Activated T-cell treated with anti-CD3 and anti-CD28 coated beads, Interleukin-2, amount 50 U/mL, for 4 hours (primary cell): ENCODE data around the gene CRTC1. TPM values are rescaled to one million over a fixed set of nuclear protein-coding genes. Genes with fewer than 3 reads are reported as not detected.

Experiments
- ATAC-seq, 2 donors: fragments of 200-7000 bp; cut with Tn5 transposase; one replicate each; pipeline ENCODE4 v1.10.0; 2021
- DNase-seq: peaks from one replicate; pipeline ENCODE4 v3.0.0-alpha.2; 2020
- H3K27me3 Mint-ChIP-seq: one replicate; pipeline ENCODE4 v1.8.0; 2021; ENCODE audit warnings: low read depth, mixed read lengths
- H3K36me3 Mint-ChIP-seq: one replicate; pipeline ENCODE4 v1.8.0; 2022; ENCODE audit warnings: mixed read lengths; ENCODE audit not compliant: insufficient read depth
- H3K4me1 Mint-ChIP-seq: one replicate; pipeline ENCODE4 v1.8.0; 2021; ENCODE audit warnings: low read depth, mixed read lengths
- H3K4me3 Mint-ChIP-seq: one replicate; pipeline ENCODE4 v1.8.0; 2021; ENCODE audit warnings: mild to moderate bottlenecking, moderate library complexity, mixed read lengths
- H3K9me3 Mint-ChIP-seq: one replicate; pipeline ENCODE4 v1.8.0; 2021; ENCODE audit warnings: mixed read lengths
- total RNA-seq, 3 donors: library from RNA; stranded (reverse); gene quantifications; one replicate each; pipeline ENCODE4 v1.2.1, GENCODE V29; 2021

Gene CRTC1
- total RNA-seq, 3 donors from 2014 or later: 7.8 to 9.6 (median 8.9) TPM

DNA sequence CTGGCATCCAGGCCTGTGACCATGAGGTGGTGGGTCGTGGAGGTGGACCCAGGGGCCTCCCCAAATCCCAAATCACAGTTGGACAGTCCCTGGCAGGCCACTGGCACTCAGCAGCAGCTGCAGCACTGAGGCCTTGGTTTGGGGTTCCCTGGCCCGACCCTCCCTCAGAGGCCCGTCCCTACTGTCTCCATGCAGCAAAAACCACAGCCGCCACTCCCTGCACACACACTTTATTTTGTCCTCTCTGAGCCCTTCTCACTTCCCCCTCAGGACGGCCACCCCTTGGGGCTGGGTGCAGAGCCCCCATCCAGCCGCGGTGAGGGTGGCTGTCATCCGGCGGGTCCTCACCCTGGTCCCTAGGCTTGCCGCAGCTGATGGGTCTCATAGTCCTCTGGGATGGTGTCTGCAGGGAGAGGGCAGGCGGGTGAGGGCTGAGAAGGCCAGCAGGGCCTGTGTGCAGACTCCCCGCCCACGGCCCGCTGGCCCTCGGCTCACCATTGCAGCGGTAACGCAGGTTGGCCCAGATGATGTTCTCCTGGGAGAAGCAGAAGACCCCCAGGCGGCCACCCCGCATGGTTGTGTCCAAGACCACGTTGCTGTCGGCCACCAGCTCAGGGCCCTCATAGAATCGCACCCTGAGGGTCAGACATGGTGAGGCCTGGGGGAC, 99.2 kb downstream of the CRTC1 start:
- no peaks in the 10 kb centered on the region for H3K36me3 Mint-ChIP-seq
- peaks cover 21% of the 10 kb centered on the region for H3K4me1 Mint-ChIP-seq
- H3K9me3 Mint-ChIP-seq: no peaks in the 10 kb centered on the region
- ATAC-seq (no peak), DNase-seq (no peak)
- peaks cover 29% of the 10 kb centered on the region for H3K27me3 Mint-ChIP-seq
- H3K4me3 Mint-ChIP-seq: no peak overlapping the region

DNA sequence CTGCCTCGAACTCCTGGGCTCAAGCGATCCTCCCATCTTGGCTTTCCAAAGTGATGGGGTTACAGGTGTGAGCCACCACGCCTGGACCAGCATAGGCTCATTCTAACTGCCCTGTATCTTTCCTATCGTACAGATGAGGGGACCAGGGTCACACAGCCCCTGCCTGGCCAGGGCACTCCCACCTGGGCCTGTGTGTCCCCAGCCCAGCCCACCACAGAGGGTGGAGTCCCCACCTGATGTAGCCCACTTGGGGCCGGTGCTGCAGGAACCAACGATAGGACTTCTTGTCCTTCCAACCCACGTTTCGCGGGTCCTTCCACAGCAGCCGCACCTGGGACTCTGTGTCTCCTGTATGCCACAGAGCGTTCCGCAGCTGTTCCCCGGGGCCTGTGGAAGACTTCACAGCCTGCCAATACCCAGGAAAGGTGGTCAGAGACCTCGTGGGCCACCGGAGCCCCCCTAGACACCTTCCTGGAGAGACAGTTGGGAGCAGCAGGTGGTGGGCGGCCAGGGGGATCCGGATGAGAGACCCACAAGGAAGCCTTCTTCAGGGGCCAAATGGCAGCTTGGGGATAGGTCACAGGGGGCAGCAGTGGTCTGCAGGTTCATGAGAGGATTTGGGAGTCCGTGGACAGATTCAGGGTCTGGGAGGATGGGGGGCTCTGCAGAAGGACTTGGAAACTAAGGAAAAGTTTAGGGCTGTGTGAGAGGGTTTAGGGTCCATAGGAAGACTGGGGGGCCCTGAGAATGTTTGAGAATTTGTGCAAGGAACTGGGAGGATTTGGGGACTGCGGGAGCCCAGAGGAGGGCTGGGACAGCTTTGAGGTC, 100.7 kb downstream of the CRTC1 start:
- Mint-ChIP-seq H3K9me3 (no peaks in the 10 kb centered on the region), H3K36me3 (no peaks in the 10 kb centered on the region), H3K27me3 (peaks cover 42% of the 10 kb centered on the region), H3K4me1 (peaks cover 29% of the 10 kb centered on the region), H3K4me3 (no peak overlapping the region)
- no peak for ATAC-seq
- no peak for DNase-seq

DNA sequence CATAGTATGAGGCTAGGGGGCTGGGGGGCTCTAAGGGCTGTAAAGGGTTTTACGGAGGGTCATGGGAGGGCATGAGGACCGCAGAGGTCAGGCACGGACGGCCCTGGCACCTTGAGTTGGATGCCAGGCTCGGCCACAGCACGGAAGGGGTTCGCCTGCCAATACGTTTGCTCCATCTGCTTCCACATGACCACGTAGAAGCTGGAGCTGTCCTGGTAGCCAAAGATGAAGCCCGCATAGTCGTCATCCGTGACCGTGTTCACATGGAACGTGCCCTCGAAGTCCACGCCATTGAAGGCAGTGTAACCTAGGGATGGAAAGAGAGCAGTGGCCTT, 101.3 kb downstream of the CRTC1 start:
- no peak for ATAC-seq
- peaks cover 34% of the 10 kb centered on the region for H3K4me1 Mint-ChIP-seq
- no peak overlapping the region for H3K4me3 Mint-ChIP-seq
- no peak for DNase-seq
- peaks cover 48% of the 10 kb centered on the region for H3K27me3 Mint-ChIP-seq
- H3K36me3 Mint-ChIP-seq: no peaks in the 10 kb centered on the region
- H3K9me3 Mint-ChIP-seq: no peaks in the 10 kb centered on the region

DNA sequence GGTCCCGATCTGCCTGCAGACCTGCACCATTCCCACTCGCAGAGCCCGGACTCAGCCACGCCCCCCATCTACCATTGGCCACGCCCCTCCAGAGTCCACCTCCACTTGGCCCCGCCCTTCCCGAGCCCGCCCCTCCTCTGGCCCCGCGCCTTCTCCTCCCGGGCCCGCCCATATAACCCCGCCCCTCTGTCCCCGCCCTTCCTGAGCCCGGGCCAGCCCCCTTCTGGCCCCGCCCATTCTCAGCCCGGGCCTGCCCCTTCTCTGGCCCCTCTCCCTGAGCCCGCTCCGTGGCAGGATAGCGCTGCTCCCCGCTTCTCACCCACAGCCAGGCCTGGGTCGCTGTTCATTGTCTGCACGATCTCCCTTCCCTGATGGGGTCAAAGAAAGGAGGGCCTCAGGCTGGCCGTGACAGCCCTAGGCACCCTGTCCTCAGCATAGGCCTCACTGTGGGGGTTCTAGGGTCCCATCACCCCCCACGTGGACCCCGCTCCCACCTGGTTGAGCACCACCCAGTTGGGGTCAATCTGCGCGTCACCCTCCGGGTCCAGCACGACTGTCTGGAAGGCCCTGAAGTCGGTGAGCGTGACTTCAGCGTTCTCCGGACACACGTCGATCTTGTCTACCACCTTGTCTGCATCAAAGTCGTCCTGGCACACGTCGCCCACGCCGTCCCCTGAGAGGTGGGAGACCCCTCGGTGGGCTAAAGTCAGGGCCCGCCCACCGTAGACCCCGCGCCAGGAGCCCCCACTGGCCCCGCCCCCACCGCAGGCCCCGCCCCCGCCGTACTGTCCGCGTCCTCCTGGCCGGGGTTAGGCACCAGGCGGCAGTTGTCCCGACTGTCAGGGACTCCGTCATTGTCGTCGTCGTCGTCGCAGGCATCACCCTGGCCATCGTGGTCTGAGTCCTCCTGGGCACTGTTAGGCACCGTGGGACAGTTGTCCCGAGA, 102.0 kb downstream of the CRTC1 start:
- H3K36me3 Mint-ChIP-seq: no peaks in the 10 kb centered on the region
- DNase-seq: peak; percentile 55
- ATAC-seq: peak; percentile 72 to 76
- H3K27me3 Mint-ChIP-seq: peaks cover 53% of the 10 kb centered on the region
- no peaks in the 10 kb centered on the region for H3K9me3 Mint-ChIP-seq
- peaks cover 38% of the 10 kb centered on the region for H3K4me1 Mint-ChIP-seq
- H3K4me3 Mint-ChIP-seq: peak overlapping the region; percentile 21

DNA sequence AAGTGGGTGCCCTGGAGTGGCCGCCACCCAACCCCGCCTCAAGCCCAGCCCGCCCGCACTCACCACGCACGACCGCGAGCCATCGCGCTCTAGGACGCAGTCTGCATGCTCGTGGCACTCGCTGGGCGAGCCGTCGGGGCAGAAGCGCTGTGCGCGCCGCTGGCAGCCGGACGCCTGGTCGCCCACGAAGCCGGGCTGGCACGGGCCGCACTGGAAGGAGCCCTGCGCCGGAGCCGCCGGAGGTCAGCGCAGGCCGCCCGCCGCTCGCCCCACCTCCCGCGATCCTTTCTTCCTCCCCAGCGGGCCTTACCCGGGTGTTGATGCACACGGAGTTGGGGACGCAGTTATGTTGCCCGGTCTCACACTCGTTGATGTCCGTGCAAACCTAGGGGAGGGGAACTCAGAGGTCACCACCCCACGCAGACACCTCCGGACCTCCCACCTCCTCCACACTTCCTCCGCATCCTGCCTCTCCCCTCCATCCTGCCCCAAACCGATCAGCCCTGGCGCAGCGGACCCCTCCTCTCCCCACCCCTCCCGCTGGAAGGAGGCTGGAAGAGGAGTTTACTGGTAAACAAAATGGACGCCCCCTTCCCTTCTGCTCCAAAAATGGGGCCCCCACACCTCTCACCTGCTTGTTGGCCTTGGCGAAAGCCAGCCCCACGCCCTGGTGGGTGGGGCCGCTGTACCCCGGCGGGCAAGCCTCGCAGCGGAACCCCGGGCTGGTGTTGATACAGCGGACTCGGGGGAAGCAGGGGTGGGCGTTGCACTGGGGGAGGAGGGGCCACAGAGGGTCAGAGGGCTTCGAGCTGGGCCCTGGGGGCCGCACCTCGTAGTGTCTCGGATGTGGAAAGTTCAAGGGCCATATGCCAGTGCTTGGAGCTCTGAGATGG, 105.3 kb downstream of the CRTC1 start:
- Mint-ChIP-seq H3K4me3 (peak overlapping the region; percentile 71), H3K4me1 (peaks cover 40% of the 10 kb centered on the region), H3K27me3 (peaks cover 77% of the 10 kb centered on the region), H3K36me3 (no peaks in the 10 kb centered on the region), H3K9me3 (no peaks in the 10 kb centered on the region)
- ATAC-seq (no peak), DNase-seq (no peak)

DNA sequence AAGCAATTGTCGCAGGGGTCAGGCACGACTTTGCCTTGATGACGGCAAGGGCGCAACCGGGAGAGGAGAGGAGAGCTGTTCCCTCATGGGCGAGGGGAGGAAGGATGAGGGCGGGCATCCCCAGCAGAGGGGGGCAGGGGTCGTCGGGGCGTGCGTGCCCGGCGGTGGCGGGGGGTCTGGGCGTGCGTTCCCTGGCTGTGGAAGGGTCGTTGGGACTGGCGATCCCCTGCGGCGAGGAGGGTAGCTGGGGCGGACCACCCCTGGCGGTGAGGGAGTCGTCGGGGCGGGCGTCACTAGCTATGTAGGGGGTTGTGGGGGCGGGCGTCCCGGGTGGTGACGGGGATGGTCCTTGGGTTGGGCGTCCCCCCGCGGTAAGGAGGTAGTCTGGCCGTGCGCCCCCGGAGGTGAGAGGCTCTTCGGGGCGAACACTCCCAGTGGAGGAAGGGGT, 106.0 kb downstream of the CRTC1 start:
- ATAC-seq (no peak), DNase-seq (no peak)
- H3K4me3 Mint-ChIP-seq: peak overlapping the region; percentile 71
- no peaks in the 10 kb centered on the region for H3K36me3 Mint-ChIP-seq
- peaks cover 37% of the 10 kb centered on the region for H3K4me1 Mint-ChIP-seq
- no peaks in the 10 kb centered on the region for H3K9me3 Mint-ChIP-seq
- peaks cover 75% of the 10 kb centered on the region for H3K27me3 Mint-ChIP-seq

DNA sequence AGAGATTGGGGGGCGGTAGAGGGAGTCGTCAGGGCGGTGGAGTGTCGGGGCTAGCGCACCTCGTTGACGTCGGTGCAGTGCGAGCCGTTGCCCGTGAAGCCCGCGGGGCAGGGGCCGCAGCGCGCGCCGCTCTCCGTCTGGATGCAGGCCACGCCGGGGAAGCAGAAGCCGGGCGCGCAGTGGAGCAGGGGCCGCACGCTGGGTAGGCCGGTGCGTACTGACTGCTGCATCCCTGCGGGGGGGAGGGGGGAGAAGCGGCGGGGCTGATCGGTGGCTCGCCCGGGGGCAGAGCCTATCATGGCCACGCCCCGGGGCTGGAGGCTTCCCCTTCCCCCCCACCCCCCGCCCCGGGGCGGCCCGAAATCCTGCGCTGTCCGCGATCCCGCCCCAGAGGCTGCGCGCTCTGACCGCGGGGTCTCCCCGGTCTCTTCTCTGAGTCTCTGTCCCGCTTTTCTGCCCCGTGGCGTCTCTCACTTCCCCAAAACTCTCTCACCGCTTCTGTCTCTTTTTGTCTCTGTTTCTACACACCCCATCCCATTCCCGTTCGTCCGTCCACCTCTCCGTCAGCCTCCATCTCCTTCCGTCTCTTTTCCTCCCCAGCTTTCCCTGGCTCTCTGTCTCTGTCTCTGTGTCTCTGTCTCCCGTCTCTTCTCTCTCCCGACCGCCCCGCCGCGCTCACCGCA, 106.5 kb downstream of the CRTC1 start:
- Mint-ChIP-seq H3K9me3 (no peaks in the 10 kb centered on the region), H3K27me3 (peaks cover 78% of the 10 kb centered on the region), H3K4me3 (peak overlapping the region; percentile 74), H3K4me1 (peaks cover 36% of the 10 kb centered on the region), H3K36me3 (no peaks in the 10 kb centered on the region)
- DNase-seq: no peak
- ATAC-seq: peak; percentile 29 to 38

DNA sequence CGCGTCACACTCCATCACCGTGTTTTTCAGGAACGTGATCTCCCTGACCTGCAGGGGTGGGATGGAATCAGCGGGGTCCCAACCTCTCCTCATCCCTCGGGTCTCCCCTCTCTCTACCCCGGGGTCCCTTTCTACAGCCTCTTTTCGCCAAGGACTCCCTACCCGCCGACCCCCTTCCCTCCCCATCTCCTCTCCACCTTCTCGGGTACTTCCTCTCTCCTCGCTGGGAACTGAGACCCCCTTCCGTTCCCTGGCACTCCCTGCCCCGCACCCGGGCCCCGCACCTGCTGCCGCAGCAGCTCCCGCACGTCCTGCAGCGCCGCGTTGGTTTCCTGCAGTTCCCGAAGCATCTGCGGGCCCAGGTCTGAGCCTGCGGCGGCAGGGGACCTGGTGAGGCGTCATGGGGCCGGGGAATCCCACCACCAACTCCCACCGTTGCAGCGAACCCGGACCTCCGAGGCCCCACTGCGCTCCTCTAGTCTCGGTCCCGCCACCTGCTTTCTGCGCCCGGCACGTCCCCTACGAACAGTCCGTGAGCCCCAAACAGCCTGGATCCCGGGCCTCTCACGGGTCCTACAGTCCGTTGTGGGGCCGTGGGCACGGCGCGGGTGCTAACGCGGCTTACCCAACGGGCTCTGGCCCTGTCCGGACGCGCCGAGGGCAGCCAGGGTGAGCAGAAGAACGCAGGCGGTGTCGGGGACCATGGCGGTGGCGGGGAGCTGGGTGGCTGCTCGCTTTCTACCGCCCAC, 107.3 kb downstream of the CRTC1 start, which contains the start of gene COMP:
Gene COMP, minus strand, starts transcription at position 740 of the 749 bp plus-strand sequence. Its CDS starts 36 bp downstream, at position 704.
- ATAC-seq (peak in 1 of 2 donors; percentile 11), DNase-seq (no peak)
- H3K36me3 Mint-ChIP-seq: no peaks in the 10 kb centered on the region
- H3K9me3 Mint-ChIP-seq: no peaks in the 10 kb centered on the region
- H3K27me3 Mint-ChIP-seq: peaks cover 77% of the 10 kb centered on the region
- H3K4me1 Mint-ChIP-seq: peaks cover 32% of the 10 kb centered on the region
- peak within 1 kb of the TSS; percentile 74 for H3K4me3 Mint-ChIP-seq

DNA sequence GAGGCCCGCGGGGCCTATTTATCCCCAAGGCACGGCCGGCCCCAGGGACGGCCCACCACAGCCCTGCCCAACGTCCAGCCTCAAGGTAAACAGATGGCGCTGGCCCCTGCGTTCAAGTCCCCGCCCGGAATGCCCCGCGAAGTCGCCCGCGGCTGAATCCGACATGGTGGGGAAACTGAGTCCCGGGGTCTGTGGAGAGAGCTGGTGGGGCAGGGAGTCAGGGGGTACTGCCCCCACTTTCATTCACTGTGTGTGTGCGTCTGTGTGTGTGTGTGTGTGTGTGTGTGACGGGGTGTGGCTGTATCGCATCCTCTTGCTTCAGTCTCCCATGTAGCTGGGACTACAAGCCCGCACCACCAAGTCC, 107.8 kb downstream of the CRTC1 start:
- DNase-seq: no peak
- ATAC-seq: no peak
- Mint-ChIP-seq H3K9me3 (no peaks in the 10 kb centered on the region), H3K36me3 (no peaks in the 10 kb centered on the region), H3K27me3 (peaks cover 75% of the 10 kb centered on the region), H3K4me1 (peaks cover 26% of the 10 kb centered on the region), H3K4me3 (no peak overlapping the region)

DNA sequence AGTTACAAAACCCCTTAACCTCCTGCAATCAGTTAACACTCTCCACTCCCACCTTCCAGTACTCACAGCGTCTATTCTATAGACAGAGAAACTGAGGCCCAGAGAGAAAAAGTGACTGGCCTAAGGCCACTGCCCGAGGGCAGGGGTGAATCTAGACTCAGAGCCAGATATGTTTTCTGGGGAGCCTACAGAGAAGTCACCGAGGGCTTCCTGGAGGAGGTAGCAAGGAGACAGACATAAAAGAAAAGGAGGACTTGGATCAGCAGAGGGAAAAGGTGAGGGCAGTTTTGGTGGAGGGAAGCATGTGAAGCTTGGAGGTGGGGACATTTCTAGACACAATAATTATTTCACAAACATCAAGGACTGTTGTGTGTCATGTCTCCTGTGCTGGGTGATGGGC, 109.2 kb downstream of the CRTC1 start:
- no peaks in the 10 kb centered on the region for H3K9me3 Mint-ChIP-seq
- peaks cover 19% of the 10 kb centered on the region for H3K4me1 Mint-ChIP-seq
- ATAC-seq (no peak), DNase-seq (no peak)
- H3K27me3 Mint-ChIP-seq: peaks cover 74% of the 10 kb centered on the region
- H3K4me3 Mint-ChIP-seq: no peak overlapping the region
- no peaks in the 10 kb centered on the region for H3K36me3 Mint-ChIP-seq

DNA sequence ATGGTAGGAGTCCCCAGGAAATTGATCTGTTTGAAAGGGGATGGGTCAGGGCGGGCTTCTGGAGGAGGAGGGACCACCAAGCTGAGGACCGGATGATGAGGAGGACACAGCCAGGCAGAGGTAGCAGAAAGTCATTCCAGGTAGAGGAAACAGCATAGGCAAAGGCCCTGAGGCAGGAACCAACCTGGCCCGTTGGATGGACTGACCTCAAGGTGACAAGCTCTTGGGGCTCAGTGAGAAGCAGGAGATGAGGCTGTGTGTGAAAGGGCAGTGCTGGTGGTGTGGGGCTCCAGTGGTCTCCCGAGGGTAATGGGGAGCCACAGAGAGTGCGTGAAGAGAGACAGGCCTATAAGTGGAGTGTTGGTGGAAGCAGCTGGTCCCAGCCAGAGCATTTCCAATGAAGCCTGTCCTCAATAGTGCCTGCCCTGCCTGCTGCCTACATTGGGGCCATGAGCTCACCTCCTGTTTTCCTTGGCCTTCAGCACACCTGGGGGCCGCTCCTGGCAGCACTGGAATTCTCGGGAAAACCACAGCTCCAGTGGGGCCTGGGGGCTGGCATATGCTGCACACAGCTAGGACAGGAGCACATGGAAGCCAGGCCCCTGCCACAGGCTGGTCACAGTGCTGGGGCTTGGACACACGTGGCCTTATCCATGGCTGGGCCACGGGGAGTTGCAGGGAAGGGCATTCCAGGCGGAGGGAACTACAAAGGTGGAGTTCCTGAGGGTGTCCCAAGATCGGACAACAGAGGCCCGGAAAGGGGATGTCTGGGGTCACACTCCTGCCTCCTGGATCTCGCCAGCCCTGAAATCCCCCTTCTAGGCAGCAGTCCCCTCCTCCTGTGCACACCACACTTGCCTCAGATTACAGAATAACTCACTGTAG, 109.9 kb downstream of the CRTC1 start:
- no peak for ATAC-seq

DNA sequence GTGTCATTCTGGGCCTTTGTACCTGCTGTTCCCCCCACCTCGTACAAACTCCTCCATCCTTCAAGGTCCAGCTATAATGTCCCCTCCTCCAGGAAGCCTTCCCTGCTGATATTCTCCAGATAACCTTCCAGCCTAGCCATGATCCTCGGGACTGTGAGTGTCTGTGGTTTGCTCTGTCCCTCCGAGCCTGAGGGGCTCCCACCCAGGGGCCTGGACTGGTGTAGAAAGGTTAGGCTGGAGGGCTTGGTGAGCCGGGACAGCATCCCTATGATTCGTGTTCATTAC, 110.5 kb downstream of the CRTC1 start:
- peaks cover 13% of the 10 kb centered on the region for H3K4me1 Mint-ChIP-seq
- no peak overlapping the region for H3K4me3 Mint-ChIP-seq
- ATAC-seq (no peak), DNase-seq (no peak)
- no peaks in the 10 kb centered on the region for H3K9me3 Mint-ChIP-seq
- H3K36me3 Mint-ChIP-seq: no peaks in the 10 kb centered on the region
- H3K27me3 Mint-ChIP-seq: peaks cover 62% of the 10 kb centered on the region

More for the DNA sequence above, 109.9 kb downstream of the CRTC1 start:
- Mint-ChIP-seq H3K9me3 (no peaks in the 10 kb centered on the region), H3K27me3 (peaks cover 66% of the 10 kb centered on the region), H3K4me1 (peaks cover 16% of the 10 kb centered on the region), H3K4me3 (no peak overlapping the region), H3K36me3 (no peaks in the 10 kb centered on the region)
- DNase-seq: no peak
